GM12801 (cell line): ENCODE data around the gene SCART1.

Source experiments
- CTCF ChIP-seq: IDR thresholded peaks from one replicate; pipeline ENCODE4 v1.5.1; 2011; ENCODE audit warnings: control low read depth; ENCODE audit not compliant: insufficient read length; ENCODE audit errors: extremely low read depth

The SCART1 gene

DNA sequence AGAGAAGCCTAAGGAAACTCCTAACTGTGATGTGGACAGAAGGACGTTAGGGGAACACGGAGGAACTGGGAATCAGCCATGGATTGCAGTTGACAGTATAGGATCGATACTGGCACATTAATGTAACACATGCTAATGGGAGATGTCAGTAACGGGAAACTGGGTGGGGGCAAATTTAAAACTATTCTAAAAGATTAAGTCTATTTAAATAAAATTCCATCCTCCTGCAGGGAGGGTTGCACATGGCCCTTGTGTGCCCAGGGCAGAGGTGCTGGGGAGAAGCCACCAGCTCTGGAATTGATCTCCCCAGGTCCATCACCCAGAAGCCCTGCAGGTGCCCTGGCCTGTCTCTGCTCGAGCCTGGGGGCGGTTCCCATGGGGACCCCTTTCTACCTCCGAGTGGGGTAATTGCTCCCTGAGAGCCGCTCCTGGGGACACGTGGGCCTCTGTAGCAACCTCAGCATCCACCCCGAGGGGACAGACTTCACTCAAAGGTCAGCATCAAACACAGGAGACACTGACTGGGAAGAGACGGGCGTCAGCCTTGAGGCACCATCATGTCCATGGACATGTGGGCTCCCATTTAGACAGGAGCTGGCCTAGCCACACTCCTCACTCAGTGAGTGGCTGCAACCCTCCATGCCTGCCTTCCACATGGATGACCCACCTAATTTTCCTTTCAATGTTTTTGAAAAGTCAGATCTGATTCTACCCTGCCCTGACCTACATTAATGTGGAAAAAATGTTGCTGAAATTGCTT lies 21.1 kb downstream of the SCART1 start:
- TF ChIP-seq CTCF: no peak

GRCh38 chr10:133475425-133475734 lies 21.6 kb downstream of the SCART1 start:
- TF ChIP-seq CTCF: no peak

DNA sequence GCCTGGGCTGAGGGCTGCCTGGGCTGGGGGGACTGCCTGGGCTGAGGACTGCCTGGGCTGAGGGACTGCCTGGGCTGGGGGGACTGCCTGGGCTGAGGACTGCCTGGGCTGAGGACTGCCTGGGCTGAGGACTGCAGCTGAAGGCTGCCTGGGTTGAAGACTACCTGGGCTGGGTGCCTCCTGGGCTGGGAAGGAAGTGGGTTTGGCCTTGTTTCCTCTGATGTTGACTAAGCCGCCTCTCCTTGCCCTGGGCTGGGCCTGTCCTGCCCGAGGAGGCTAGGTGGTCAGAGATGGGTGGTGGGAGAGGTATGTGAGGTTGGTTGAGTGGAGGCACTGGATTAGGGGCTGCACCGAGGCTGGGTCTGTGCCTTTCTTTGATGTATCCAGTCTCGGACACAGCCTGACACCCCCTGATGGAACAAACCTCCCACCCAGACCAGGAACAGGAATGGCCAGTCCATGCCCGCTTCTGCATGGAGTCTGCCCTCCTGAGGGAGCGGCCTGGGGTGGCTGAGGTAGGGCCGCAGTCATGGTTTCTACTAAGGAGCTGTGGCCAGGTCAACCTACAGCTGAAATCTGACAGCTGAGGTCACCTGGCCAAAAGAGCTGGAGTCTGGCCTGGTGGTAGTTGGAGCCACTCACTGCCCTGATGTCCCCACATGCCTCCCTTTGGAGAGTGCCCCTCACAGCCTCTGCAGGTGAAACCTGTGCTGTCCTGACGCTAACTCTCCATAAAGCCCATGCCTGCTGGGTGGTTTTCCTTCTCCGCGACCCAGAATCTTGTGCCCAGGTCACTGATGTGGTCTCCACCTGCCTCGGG lies 22.3 kb downstream of the SCART1 start:
- no peak for TF ChIP-seq CTCF

DNA sequence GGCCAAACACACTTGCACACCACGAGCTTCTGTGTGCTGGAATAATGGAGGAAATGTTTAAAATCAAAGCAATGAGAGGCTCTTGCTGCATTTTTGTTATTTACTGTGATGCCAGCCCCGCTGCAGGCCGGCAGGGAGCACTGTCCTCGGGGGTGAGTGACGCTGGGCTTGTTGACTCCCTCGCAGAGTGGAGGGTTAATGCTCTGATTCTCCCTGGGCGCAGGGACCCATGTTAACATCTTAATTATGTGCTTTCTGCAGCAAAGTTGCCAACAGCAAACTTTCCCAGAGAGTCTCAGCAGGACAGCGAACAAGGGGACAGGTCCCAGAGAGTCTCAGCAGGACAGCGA lies 22.9 kb downstream of the SCART1 start:
- TF ChIP-seq CTCF: no peak

- TF ChIP-seq CTCF: no peak
These were observed 27.4 kb downstream of the SCART1 start for GRCh38 chr10:133481086-133481643.

- no peak for TF ChIP-seq CTCF
These were observed 27.9 kb downstream of the SCART1 start for GRCh38 chr10:133481657-133482056.

DNA sequence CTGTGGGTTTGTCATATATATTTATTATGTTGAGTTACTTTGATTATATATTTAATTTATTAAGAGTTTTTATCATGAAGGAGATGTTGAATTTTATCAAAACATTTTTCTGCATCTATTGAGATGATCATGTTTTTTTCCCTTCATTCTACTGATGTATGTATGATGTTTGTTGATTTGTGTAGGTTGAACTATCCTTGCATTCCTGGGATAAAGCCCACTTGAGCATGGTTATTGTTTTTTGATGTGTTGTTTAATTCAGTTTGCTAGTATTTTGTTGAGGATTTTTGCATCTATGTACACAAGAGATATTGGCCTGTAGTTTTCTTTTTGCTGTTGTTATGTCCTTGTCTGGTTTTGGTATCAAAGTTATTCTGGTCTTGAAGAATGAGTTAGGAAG lies 31.1 kb downstream of the SCART1 start:
- no peak for TF ChIP-seq CTCF
